Thymus (tissue), 11 donors: ENCODE measurements around the gene ELAVL4. TPM values are rescaled to one million over a fixed set of nuclear protein-coding genes. Genes with fewer than 3 reads are reported as not detected.

Experiments used
- DNase-seq, 9 donors: peaks; one replicate each; pipeline ENCODE4 v3.0.0-alpha.2; 2013; ENCODE audit warnings: low spot score in 9 of 9, low read depth in 6 of 9, missing footprints in 1 of 9
- H3K27ac ChIP-seq, 2 donors: one replicate each; pipeline ENCODE4 v1.5.1; 2013; ENCODE audit warnings: control low read depth in 1 of 2, low read depth in 1 of 2, low read length in 1 of 2, mild to moderate bottlenecking in 1 of 2, moderate library complexity in 1 of 2
- H3K27me3 ChIP-seq, 2 donors: one replicate each; pipeline ENCODE4 v1.5.1; 2013; ENCODE audit warnings: low read length in 1 of 2; ENCODE audit not compliant: control insufficient read depth in 2 of 2, insufficient read depth in 1 of 2
- H3K36me3 ChIP-seq, 2 donors: one replicate each; pipeline ENCODE4 v1.5.1; 2013; ENCODE audit warnings: low read length in 1 of 2, mild to moderate bottlenecking in 1 of 2, moderate library complexity in 1 of 2; ENCODE audit not compliant: control insufficient read depth in 2 of 2, insufficient read depth in 2 of 2
- H3K4me1 ChIP-seq, 2 donors: one replicate each; pipeline ENCODE4 v1.5.1; 2013; ENCODE audit warnings: low read length in 2 of 2; ENCODE audit not compliant: control insufficient read depth in 2 of 2, insufficient read depth in 2 of 2
- H3K4me3 ChIP-seq, 2 donors: one replicate each; pipeline ENCODE4 v1.5.1; 2013; ENCODE audit warnings: low read length in 2 of 2, control low read depth in 1 of 2, mild to moderate bottlenecking in 1 of 2
- H3K9me3 ChIP-seq, 2 donors: one replicate each; pipeline ENCODE4 v1.5.1; 2013; ENCODE audit warnings: low read length in 1 of 2, mild to moderate bottlenecking in 1 of 2; ENCODE audit not compliant: control insufficient read depth in 2 of 2, insufficient read depth in 1 of 2
- WGBS: extraction: QIAGEN DNeasy Blood & Tissue Kit; methylation state at CpG from one replicate; pipeline ENCODE4 v1.1.7; 2013; 5-methylcytosine and 5-hydroxymethylcytosine counted together
- polyA plus RNA-seq: library from polyadenylated mRNA; stranded (reverse); fragments of 200-250 nt; gene quantifications from one replicate; pipeline ENCODE4 v1.2.3, GENCODE V29; 2013
- total RNA-seq: library from RNA; stranded (reverse); fragments of 120-200 nt; gene quantifications from one replicate; pipeline ENCODE4 v1.2.4, GENCODE V29; 2013
- donor health status: healthy.

The ELAVL4 gene
- total and polyA plus RNA-seq, 2 donors, result 0.55 to 2.1 TPM

DNA sequence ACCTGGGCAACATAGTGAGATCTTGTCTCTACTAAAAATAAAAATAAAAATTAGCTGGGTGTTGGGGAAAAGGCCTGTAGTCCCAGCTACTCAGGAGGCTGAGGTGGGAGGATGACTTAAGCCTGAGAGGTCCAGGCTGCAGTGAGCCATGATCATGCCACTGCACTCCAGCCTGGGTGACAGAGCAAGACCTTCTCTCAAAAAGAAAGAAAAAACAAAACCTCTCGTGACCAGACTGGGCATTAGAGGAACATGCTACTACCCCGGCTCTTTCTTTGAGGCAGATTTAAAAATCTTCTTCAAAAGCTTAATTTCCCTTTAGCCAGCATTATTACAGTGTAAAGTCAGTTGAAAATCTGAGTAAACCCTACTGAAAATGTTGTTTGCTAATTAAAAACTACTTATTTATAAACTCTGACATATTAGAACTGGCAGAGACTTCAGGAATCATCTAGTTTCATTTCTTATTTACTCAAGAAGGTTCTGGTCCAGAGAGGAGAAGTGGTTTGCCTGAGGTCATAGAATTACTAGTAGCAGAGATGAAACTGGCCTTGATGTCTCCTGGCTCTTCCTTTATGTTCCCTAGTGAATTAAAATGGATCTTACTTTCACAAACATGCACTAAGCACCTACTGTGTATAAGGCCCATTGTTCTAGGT lies 11.6 kb upstream of the ELAVL4 start:
- no peak overlapping the region for H3K4me3 ChIP-seq
- no peaks in the 10 kb centered on the region for H3K9me3 ChIP-seq
- no peak overlapping the region for H3K27ac ChIP-seq
- no peaks in the 10 kb centered on the region for H3K27me3 ChIP-seq
- no peaks in the 10 kb centered on the region for H3K4me1 ChIP-seq
- DNase-seq, result peak in 1 of 9 donors; percentile 12
- no peaks in the 10 kb centered on the region for H3K36me3 ChIP-seq
- 97% methylated on average over 2 of the region's 2 CpGs for WGBS

DNA sequence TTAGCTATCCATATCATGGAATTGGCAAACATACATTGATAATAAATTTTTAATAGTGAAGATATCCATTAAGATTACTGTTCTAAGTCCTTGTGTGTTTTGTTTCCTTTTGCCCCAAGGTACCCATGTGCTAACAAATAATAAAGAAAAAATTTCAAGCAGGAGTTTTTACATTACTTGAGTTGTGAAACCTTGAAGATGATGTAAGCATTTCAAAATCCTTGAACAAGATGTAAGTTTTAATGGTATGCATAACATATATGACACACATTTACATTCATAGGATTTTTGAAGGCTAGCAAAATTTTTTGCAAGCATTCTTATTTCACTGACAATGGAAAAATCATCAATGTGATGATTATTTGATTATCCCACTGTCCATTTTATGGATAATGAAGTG lies 10.9 kb upstream of the ELAVL4 start:
- Histone ChIP-seq H3K9me3 (no peaks in the 10 kb centered on the region), H3K4me3 (no peak overlapping the region), H3K4me1 (no peaks in the 10 kb centered on the region), H3K27ac (no peak overlapping the region), H3K36me3 (no peaks in the 10 kb centered on the region), H3K27me3 (no peaks in the 10 kb centered on the region)
- DNase-seq, result no peak

DNA sequence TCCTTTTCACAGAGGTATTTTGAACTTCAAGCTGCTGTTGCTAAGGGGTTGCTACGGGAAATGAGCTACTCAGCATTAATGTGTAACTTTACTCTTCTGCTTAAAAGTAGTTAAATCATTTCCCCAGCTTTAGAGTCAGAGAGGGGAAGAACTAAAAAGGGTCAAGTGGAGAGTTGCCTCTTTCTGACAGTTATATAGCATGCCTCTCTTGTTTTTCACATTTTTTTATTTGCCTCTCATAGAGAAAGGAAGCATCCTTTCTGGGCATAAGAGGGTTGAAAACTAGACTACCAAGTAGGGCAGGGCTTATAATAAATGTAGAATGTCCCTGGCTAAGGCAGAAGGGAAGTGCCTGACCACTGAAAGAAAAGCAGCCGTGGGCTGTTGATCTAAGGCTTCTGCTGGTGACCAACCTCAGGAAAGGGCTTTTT lies 10.1 kb upstream of the ELAVL4 start:
- Histone ChIP-seq H3K27ac (no peak overlapping the region), H3K27me3 (no peaks in the 10 kb centered on the region), H3K4me3 (no peak overlapping the region), H3K36me3 (no peaks in the 10 kb centered on the region), H3K4me1 (no peaks in the 10 kb centered on the region), H3K9me3 (no peaks in the 10 kb centered on the region)
- WGBS, result 33% methylated on average over 2 of the region's 2 CpGs
- no peak for DNase-seq

DNA sequence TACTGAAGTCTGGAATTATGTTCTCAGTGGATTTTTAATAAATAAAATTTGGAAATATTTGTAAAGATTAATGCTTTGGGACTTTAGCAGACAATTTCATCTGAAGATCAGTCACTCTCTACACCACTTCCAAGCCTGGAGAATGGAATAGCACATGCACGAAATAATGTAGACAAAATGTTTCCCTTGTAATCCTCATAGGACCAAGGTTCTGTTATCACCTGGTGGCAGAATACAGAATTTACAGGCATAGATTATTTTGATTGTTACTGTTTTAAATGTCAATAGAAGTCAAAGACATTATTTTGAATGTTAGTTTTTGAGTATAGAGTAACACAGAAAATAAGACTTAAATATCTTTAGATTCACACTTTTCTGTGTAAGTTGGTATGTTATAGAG lies 9.1 kb upstream of the ELAVL4 start:
- Histone ChIP-seq H3K36me3 (no peaks in the 10 kb centered on the region), H3K27me3 (no peaks in the 10 kb centered on the region), H3K27ac (no peak overlapping the region), H3K4me1 (no peaks in the 10 kb centered on the region), H3K9me3 (no peaks in the 10 kb centered on the region), H3K4me3 (no peak overlapping the region)
- WGBS, result 99% methylated on average over 1 of the region's 1 CpG
- no peak for DNase-seq

DNA sequence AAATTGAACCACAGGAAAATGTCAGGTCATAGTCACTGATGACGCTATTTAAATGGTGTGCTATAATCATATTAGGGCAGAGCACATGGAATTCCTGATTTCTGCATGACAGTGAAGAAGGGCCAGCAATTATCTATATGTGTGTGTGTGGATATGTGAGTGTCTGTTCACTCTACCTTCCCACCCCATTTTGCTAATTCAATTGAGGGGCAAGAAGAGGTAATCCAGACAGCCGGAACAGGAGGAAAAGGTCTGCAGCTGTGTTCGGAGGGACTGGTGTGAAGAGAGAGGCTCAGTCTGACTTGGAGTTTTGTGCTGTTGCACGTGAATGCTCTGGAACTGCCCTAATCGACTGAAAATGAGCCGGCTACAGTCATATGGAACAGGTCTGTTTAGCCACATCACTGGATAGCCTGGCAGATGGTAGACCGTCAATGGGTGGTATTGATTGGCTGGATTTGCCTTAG lies 5.1 kb upstream of the ELAVL4 start:
- 95% methylated on average over 7 of the region's 7 CpGs for WGBS
- DNase-seq, result no peak
- Histone ChIP-seq H3K4me1 (no peaks in the 10 kb centered on the region), H3K4me3 (no peak overlapping the region), H3K9me3 (no peaks in the 10 kb centered on the region), H3K36me3 (no peaks in the 10 kb centered on the region), H3K27me3 (no peaks in the 10 kb centered on the region), H3K27ac (no peak overlapping the region)

DNA sequence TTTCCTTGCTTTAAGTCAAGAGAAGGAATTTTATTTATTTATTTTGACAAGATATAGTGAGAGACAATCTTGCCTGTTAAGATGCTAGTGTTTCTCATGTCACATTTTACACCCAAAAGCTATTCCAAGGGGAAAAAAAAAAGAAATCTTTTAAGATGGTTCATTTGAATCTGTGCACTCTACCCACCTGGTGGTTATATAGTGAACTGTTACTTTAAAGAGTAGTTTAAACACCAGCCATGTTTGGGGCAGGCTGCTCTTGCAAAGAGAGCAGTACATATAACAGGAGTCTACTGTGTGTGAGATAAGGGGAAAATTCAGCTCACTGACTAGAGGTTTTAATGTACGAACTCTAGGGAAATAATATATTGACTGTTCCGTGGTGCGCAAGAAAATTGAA lies 3.3 kb upstream of the ELAVL4 start:
- Histone ChIP-seq H3K36me3 (no peaks in the 10 kb centered on the region), H3K4me3 (no peak overlapping the region), H3K27me3 (peaks cover 0 to 6% of the 10 kb centered on the region in 2 donors), H3K4me1 (peaks cover 3 to 5% of the 10 kb centered on the region in 2 donors), H3K9me3 (no peaks in the 10 kb centered on the region), H3K27ac (no peak overlapping the region)
- no peak for DNase-seq
- 99% methylated on average over 3 of the region's 3 CpGs for WGBS

DNA sequence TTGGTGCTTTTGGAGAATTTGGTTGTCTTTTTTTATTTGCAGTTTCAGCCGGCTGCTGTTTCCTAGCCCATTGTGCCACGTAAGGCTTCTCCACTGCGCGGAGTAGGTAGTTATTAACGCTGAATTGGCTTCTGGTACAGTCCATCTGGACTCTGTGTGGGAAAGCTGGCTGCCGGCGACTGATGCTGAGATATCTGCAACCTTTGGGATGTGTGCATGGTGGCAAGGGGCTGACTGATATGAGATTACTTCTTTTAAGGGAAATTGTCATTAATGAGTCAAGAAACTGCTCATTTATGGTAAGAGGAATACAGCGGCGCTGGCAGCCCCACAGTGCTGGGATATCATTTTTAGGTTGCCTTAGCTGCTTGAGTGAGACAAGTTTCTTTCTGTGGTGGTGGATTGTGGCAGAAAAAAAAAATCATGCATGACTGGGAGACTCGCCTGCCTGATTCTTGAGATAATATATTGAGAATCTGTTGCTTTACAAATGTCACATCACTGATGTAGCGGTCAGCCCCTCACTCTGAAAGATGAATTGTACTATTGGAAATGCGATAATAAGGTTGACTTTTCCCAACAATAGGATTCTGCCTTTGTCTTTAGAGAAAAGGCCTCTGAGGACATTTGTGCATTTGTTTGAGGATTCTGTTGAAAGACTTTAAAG lies 2.5 kb upstream of the ELAVL4 start:
- no peaks in the 10 kb centered on the region for H3K36me3 ChIP-seq
- H3K4me1 ChIP-seq, result peaks cover 3 to 6% of the 10 kb centered on the region in 2 donors
- no peak overlapping the region for H3K4me3 ChIP-seq
- peaks cover 0 to 6% of the 10 kb centered on the region in 2 donors for H3K27me3 ChIP-seq
- no peak overlapping the region for H3K27ac ChIP-seq
- DNase-seq, result no peak
- no peaks in the 10 kb centered on the region for H3K9me3 ChIP-seq
- 97% methylated on average over 12 of the region's 12 CpGs for WGBS

DNA sequence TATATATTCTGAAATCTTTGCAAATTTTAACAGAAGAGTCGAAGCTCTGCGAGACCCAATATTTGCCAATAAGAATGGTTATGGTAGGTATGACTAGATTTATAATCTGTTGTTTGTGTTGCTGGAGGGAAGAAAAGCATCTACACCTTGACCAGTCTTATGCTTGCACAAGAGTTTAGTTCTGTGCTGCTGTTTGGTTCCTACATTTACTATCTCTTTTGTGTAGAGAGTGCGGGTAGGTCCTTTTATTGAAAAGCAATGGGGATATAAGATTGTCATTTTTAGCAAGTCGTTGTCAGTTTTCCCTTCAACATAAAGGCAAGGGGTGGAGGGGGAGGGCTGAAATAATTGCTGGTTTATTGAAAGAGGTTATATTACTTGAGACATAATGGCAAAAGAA lies 396 bp downstream of the ELAVL4 start:
- Histone ChIP-seq H3K36me3 (no peaks in the 10 kb centered on the region), H3K9me3 (no peaks in the 10 kb centered on the region), H3K27ac (no peak overlapping the region), H3K27me3 (peaks cover 0 to 6% of the 10 kb centered on the region in 2 donors), H3K4me3 (peak overlapping the region; percentile 8 to 46), H3K4me1 (peaks cover 3 to 6% of the 10 kb centered on the region in 2 donors)
- peak in 1 of 9 donors; percentile 13 for DNase-seq
- 69% methylated on average over 4 of the region's 4 CpGs for WGBS

DNA sequence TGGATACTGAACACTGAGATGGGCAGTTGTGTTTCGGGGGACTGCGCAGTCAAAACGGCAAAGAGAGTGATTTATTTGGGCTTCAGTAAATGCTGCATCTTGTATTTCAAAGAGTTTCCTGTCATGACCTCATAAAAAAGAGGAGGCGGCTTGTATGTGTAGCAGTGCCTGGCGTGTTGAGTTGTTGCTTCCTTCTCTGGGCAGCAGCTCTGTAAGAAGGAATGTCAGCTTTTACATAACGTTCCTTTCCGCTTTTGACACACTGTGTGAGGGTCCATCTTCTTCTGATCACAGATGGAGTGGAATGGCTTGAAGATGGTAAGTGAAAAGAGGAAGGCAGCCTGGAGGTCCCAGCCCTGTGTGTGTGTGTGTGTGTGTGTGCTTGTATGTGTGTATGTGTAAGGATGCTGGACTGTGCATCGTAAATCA lies 941 bp downstream of the ELAVL4 start:
- H3K27me3 ChIP-seq, result peaks cover 0 to 6% of the 10 kb centered on the region in 2 donors
- peaks cover 3 to 6% of the 10 kb centered on the region in 2 donors for H3K4me1 ChIP-seq
- 1% methylated on average over 8 of the region's 8 CpGs for WGBS
- H3K27ac ChIP-seq, result peak overlapping the region in 1 of 2 donors; percentile 36
- peak overlapping the region; percentile 35 to 46 for H3K4me3 ChIP-seq
- H3K36me3 ChIP-seq, result no peaks in the 10 kb centered on the region
- DNase-seq, result peak; percentile 25 to 79 (median 36)
- no peaks in the 10 kb centered on the region for H3K9me3 ChIP-seq
